IPS-NIHi7 (cell line): ENCODE results near the gene STAT3.
"Not testable (repeated sequence)": the region's sequence is repeated elsewhere in the genome, so short reads cannot be mapped to it uniquely, and the experiment has no call there.

Experiments
- DNase-seq: peaks from one replicate; pipeline ENCODE4 v3.0.0; 2012; ENCODE audit warnings: mixed read lengths; ENCODE audit errors: extremely low spot score

STAT3 gene

GRCh38 chr17:42279776-42280630, 108.2 kb downstream of the STAT3 start:
- DNase-seq, result no peak

DNA sequence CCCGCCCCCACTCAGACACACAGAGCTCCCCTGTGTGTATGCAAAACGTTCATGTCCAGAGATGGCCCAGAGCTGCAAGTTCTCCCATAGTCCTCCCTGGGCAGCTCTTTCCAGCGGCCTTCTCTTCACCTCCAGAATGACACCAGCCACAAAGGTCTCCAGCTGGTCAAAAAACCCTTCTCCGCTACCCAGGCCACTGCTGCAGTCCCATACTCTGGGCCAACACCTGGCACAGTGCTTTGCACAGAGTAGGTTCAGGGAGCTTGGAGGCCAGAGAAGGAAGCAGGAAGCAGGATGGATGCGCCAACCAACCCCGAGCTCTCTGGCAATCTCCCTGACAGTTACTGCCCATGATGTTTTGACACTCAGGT, 110.9 kb downstream of the STAT3 start:
- no peak for DNase-seq

DNA sequence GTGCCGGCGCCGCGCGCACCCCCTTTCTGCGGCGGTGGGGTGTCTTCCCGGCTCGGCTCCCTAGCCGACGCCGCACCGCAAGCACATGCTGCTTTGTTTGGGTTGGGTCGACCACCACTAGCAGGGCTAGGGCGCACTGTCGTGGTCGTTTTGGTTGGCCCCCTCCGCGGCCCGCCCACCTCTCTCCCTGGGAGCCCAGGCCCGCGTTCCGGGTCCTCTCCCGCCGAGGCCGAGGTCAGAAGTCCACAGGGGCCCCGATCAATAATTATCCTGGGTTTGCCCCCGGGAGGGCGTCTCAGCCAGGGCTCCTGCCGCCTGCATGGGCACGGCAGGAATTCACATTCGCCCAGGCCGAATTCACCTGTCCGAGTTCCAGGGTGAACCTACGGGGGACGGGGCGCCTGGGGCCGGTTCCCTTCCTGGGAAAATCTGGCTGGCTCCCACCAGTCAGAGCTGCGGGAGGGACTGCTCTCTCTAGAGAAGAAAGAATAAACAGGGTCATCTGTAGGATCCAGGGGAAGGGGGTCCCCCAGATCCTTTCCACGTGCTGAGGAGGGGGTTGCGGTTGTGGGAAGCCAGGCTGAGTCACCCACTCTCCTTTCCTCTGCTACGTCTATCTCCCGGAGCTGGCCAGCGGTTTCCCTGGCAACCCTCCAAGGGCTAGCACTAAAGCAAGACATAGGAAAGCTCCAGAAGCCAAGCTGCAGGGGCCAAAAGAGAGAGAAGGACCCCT, 111.5 kb downstream of the STAT3 start:
- peak; percentile 59 for DNase-seq

- peak; percentile 90 for DNase-seq
These were observed 112.0 kb downstream of the STAT3 start, which contains the start of gene STAT5B for GRCh38 chr17:42276359-42276608. Gene STAT5B, minus strand, starts transcription at chr17:42276391. Its CDS starts 44,264 bp downstream, at chr17:42232127.

DNA sequence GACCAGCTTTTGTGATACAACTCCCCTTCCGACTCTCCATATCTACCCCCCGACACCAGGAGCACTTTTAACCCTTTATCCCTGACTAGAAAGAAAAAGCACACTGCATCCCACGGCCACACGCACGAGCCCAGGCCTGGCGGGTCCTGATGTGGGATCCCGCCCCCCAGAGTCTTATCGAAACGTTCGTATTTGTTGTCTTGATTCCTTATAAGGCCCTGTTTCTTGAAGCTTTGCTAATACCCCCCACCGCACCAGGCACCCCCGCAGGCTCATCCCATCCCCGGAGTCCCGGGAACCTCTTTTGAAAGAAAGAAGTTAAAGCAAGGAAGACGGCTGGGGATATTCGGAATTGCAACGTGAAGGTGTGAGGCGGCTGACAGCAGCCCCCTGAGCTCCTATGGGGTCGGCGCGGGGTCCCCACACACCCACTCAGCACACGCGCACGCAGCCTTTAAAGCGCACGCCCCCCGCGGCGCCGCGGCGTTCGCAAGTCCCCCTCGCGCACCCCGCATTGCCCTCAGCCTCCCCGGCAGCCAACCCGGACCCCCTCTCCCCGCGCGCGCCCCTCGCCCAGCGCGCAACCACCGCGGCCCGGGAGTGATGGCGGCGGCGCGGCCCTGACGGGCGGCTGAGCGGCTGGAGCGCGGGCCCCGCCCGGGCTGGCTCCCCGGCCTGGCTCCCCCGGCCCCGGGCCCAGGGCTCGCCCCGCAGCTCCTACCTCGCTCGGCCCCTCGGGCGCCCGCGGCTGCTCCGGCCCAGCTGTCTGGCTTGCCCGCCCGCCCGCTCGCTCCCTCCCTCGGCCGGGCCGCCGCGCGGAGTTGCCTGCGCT, 112.5 kb downstream of the STAT3 start:
- DNase-seq, result peak; percentile 46

DNA sequence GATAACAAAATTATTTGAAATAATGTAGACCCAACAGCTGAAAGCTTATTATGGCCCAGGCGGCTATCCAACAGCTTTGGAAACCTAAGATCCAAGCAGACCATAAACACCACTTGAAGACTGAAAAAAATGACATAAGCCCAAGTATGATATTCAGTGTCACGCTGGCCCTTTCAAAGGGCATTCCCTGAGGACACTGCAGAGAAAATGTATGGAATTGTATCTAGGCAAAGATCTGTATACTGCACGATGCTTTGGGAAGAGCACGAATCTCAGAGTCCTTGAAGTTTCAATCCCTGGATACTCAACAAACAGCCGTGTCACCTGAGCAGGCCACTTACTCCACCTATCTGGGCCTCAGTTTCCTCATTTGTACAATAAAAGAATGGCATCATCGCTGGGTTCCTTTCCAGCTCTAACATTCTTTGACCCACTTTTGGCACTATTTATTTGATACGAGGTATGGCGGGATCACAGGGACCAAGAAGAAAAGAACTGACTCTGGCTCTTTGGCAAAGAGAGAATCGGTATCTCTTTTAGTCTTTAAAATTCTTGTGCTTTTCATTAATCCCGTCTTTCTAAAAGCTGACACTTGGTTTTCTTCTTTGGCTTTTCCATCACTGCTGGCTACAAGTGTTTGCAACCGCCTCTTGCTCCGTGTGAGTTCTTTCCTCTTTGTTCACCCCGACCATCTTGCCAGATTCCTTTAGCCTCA, 113.3 kb downstream of the STAT3 start:
- DNase-seq, result no peak

DNA sequence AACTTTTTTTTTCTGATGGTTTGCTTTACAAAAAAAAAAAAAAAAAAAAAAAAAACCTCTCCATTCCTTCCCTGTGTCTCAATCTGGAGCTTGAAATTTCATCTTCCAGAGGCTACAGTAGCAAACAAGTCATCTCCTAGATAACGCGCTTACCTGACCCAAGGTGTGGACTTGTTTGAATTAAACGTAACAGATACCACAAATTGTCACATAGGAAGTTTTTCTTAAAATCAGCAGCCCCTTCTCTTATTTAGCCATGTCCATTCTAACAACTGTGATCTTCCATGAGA, 114.0 kb downstream of the STAT3 start:
- DNase-seq, result no peak

GRCh38 chr17:42273474-42274252, 114.6 kb downstream of the STAT3 start:
- DNase-seq, result no peak

GRCh38 chr17:42272162-42272907, 115.9 kb downstream of the STAT3 start:
- no peak for DNase-seq

GRCh38 chr17:42271779-42272035, 116.5 kb downstream of the STAT3 start:
- DNase-seq, result no peak

DNA sequence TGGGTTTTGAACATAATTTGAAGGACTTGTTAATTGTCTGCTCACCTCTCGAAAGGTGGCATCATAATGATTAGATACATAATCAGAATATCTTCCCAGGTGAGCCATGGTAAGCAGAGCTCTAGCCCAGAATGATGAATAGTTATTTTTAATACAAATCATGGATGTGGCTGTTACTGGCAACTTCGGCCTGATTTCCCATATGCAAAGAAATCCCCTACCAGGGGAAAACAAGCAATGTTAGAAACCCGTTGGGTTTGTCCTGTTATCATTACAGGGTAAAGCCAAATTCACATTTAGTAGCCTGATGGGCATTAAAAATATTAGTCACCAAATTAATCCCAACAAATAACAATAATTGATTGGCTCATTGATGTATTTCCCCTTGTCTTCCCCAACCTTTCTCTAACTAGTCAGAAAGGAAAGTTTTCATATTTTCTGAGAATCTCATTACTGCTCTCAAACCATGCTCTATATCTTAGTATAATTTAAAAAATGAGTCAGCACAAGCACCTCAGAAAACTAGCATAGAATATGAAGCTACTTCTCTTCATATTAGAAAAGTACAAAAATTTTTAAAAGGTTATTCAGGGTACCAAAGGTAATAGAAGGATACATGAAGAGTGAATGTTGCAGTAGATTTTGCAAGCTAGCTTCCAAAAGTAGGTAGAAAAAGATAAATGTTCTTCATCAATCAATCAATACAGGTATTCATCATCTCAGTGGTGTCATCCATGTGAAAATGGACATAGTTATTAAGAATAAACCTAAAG, 117.0 kb downstream of the STAT3 start:
- DNase-seq, result no peak

DNA sequence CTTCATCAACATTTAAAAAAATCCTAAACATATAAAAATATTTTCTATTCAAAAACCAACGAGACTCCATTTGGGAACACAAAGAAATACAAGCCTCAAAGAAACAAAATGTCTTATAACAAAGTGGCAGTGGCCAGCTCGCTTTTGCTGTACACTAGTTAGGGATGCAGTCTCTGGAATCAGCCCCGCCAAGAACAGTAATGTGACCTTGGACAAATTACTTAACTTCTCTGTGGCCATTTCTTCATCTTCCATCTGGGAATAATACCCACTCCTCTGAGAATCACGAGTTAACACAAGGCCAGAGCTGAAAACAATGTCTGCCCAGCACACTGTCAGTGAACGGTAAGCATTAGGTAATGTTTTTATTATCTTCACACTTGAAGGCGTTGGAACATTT, 117.6 kb downstream of the STAT3 start:
- no peak for DNase-seq

- no peak for DNase-seq
These were observed 118.1 kb downstream of the STAT3 start for GRCh38 chr17:42270170-42270535.

- DNase-seq, result no peak
These were observed 120.0 kb downstream of the STAT3 start for GRCh38 chr17:42268236-42268635.

DNA sequence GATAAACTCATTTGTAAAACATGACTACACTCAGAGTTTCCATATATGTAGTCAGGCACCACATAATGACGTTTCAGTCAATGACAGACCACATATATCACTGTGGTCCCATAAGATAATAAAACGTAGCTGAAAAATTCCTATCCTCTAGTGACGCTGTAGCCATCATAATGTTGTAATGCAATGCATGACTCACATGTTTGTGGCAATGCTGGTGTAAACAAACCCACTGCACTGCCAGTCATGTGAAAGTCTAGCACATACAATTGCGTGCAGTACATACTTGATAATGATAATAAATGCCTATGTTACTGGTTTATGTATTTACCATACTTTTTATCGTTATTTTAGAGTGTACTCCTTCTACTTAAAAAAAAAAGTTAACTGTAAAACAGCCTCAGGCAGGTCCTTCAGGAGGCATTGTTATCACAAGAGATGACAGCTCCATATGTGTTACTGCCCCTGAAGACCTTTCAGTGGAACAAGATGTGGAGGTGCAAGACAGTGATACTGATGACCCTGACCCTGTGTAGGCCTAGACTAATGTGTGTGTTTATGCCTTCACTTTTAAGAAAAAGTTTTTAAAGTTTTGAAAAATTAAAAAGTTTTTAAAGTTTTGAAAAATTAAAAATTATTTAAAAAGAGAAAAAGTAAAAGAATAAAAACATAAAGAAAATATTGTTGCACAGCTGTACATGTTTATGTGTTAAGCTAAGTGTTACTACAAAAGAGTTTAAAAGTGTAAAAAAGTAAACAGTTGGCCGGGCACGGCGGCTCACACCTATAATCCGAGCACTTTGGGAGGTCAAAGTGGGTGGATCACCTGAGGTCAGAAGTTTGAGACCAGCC, 121.1 kb downstream of the STAT3 start:
- no peak for DNase-seq

GRCh38 chr17:42266462-42266861, 121.8 kb downstream of the STAT3 start:
- no peak for DNase-seq

DNA sequence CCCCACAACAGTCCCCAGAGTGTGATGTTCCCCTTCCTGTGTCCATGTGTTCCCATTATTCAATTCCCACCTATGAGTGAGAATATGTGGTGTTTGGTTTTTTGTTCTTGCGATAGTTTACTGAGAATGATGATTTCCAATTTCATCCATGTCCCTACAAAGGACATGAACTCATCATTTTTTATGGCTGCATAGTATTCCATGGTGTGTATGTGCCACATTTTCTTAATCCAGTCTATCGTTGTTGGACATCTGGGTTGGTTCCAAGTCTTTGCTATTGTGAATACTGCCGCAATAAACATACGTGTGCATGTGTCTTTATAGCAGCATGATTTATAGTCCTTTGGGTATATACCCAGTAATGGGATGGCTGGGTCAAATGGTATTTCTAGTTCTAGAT, 123.9 kb downstream of the STAT3 start:
- DNase-seq, result not testable (repeated sequence)
